ENCODE data around the gene RPIA.

DNA sequence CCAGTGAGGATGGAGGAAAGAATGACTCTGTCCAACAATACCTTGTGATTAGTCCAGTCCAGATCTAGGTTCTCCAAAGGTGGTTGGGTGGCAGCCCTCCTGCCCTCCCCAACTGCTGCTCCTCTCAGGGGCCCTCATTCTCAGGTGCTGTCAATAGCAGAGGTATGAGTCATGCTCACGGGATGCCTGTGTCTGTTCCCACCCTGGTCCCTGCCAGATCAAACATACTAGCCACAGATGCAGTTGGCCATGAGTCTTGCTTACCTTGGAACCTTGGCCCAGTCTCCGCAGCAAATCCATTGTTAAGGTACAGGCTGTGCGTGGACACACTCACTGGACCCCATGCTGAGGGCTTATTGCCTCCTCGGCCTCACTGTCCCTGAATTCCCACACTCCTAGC is 24.9 kb upstream of the RPIA start:
- TF ChIP-seq, protein P1, sequence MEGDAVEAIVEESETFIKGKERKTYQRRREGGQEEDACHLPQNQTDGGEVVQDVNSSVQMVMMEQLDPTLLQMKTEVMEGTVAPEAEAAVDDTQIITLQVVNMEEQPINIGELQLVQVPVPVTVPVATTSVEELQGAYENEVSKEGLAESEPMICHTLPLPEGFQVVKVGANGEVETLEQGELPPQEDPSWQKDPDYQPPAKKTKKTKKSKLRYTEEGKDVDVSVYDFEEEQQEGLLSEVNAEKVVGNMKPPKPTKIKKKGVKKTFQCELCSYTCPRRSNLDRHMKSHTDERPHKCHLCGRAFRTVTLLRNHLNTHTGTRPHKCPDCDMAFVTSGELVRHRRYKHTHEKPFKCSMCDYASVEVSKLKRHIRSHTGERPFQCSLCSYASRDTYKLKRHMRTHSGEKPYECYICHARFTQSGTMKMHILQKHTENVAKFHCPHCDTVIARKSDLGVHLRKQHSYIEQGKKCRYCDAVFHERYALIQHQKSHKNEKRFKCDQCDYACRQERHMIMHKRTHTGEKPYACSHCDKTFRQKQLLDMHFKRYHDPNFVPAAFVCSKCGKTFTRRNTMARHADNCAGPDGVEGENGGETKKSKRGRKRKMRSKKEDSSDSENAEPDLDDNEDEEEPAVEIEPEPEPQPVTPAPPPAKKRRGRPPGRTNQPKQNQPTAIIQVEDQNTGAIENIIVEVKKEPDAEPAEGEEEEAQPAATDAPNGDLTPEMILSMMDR (IDR thresholded peaks at IDR 0.05; ENCODE audit: low read length): no peak
- no peak for TF ChIP-seq EZH2 (optimal IDR thresholded peaks at IDR 0.05; ENCODE audit: low read depth, low read length)

Data from MM.1S (cell line).